ENCODE measurements around the gene TPM3.

DNA sequence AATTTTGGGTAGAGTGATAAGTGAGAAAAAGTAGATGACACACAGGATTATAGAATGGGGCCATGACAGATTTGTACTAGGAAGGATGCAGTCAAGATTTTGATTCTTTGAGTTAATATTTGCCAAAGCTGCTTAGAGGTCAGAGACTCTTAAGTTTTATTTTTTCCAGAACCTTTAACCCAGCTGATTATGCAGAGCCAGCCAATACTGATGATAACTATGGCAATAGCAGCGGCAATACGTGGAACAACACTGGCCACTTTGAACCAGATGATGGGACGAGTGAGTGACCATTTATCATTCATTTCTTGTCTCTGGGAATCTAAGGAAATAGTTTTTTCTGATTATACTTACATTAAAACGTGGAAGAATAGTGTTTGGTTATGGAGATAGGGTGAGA lies 45.0 kb upstream of the TPM3 start:
- TF ChIP-seq, protein P1, sequence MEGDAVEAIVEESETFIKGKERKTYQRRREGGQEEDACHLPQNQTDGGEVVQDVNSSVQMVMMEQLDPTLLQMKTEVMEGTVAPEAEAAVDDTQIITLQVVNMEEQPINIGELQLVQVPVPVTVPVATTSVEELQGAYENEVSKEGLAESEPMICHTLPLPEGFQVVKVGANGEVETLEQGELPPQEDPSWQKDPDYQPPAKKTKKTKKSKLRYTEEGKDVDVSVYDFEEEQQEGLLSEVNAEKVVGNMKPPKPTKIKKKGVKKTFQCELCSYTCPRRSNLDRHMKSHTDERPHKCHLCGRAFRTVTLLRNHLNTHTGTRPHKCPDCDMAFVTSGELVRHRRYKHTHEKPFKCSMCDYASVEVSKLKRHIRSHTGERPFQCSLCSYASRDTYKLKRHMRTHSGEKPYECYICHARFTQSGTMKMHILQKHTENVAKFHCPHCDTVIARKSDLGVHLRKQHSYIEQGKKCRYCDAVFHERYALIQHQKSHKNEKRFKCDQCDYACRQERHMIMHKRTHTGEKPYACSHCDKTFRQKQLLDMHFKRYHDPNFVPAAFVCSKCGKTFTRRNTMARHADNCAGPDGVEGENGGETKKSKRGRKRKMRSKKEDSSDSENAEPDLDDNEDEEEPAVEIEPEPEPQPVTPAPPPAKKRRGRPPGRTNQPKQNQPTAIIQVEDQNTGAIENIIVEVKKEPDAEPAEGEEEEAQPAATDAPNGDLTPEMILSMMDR (IDR thresholded peaks at IDR 0.05) = no peak
- TF ChIP-seq POLR2A (IDR thresholded peaks at IDR 0.05; ENCODE audit: low read length) (no peak), RNF2 (IDR thresholded peaks at IDR 0.05; ENCODE audit: borderline replicate concordance, low read depth) (no peak), POLR2AphosphoS2 (conservative IDR thresholded peaks at IDR 0.05; ENCODE audit: low read length) (no peak), KDM1A (IDR thresholded peaks at IDR 0.05; ENCODE audit: low read depth) (no peak), FOSL2 (IDR thresholded peaks at IDR 0.05) (no peak), FOSL2 (CRISPR knock-in tag; IDR thresholded peaks at IDR 0.05) (no peak), CHD4 (IDR thresholded peaks at IDR 0.05; ENCODE audit: borderline replicate concordance) (no peak)
